GM19240 (cell line): ENCODE results near the gene ARHGAP25.

Experiments used
- DNase-seq: peaks from one replicate; pipeline ENCODE4 v3.0.0; 2011; ENCODE audit warnings: low spot score; ENCODE audit not compliant: insufficient read length

Gene ARHGAP25

DNA sequence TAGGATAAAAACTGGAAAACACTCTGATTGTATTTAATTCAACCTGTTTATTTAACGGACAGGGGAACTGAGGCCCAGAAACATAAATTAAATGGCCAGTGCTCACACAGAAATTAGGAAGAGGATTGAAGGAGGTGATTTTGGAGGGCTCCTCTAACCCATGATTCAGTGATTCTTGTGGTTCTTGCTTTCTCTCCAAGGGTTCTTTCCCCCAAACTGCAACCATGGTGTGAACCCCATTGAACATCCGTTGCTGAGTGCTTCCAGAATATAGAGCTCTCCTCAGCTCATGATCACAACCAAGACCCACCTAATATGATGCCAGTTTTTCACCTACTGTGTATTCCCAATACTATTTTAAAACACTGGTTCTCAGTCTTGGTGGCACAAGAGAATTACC is 95.1 kb downstream of the ARHGAP25 start:
- DNase-seq = no peak

DNA sequence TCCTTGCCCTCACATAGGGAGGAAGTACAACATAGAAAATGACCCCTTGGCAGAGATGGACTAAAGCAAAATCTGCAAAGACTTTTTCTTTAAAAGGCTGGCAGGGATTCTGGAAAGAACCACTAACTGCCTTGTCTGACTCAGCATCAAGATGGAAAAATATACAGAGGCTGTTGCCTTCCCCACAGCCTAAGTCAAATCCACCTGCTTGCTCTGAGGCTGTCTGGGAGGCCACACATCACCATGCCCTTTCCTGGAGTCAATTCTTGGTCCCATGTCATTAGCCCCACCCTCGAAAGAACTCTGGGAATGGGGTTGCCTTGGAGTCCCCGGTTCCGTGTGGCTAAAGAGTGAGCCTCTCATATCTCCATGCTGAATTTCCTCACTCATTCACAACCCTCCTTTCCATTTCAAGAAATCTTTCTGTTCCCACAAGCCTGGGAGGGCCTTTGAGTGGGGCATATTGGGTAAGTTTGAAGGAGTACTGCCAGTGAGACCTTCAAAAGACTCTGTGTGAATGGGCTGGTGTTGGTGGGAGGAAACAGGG is 97.1 kb downstream of the ARHGAP25 start:
- DNase-seq = no peak

GRCh38 chr2:68832233-68832869 is 97.7 kb downstream of the ARHGAP25 start:
- no peak for DNase-seq

DNA sequence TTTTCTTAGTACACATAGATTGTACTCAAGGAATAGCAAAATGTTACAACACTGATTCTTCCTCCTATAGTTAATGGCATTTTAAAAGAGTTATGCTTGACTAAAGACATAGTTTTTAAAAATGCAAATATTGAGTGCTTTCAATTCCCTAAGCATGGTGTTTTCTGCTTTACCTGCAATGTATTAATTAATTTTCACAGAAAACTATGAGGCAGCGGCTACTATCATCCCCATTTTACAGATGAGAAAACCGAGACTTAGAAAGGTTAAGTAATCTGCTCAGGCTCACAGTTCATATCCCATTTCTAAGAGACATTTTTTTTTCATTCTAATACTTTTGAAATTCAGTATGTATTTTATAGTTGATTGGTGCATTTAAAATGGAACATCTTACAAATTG is 98.6 kb downstream of the ARHGAP25 start:
- no peak for DNase-seq

- DNase-seq = no peak
These were observed 100.2 kb downstream of the ARHGAP25 start for GRCh38 chr2:68834737-68835376.

DNA sequence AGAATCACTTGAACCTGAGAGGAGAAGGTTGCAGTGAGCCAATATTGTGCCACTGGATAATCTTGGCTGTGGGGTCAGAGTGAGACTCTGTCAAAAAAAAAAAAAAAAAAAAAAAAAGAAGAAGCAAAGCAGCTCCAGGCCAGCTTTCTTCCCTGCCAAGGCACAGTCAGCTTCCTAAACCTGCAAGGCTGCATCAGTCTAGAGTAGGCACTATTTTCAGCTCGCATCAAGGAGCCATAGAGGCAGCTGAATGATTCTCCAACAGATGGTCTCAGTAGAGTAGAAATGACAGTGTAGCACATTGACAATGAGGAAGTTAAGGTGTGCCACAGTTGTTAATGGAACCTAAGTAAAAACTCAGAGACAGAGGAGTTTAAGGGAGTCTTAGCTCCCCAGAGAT is 101.0 kb downstream of the ARHGAP25 start:
- no peak for DNase-seq

- no peak for DNase-seq
These were observed 102.7 kb downstream of the ARHGAP25 start for GRCh38 chr2:68837164-68837860.

DNA sequence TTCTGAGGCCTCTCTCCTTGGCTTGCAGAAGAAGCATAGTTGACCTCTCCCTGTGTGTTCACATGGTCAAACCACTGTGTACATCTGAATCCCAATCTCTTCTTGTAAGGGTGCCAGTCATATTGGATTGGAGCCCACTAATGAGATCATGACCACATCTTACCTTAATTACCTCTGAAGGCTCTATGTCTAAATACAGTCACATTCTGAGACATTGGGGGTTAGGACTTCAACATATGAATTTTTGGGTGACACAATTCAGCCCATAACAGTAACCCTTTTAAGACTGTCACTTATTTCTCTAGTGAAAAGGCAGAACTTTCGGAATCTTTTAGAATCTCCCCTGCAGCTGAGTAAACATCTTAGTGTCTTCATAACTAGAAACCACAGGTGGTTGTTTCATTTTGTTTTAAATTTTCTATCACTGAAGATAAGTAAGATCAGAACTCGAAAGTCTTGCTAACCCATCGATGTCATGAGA is 103.3 kb downstream of the ARHGAP25 start:
- no peak for DNase-seq

- DNase-seq = no peak
These were observed 104.0 kb downstream of the ARHGAP25 start for GRCh38 chr2:68838641-68839040.

DNA sequence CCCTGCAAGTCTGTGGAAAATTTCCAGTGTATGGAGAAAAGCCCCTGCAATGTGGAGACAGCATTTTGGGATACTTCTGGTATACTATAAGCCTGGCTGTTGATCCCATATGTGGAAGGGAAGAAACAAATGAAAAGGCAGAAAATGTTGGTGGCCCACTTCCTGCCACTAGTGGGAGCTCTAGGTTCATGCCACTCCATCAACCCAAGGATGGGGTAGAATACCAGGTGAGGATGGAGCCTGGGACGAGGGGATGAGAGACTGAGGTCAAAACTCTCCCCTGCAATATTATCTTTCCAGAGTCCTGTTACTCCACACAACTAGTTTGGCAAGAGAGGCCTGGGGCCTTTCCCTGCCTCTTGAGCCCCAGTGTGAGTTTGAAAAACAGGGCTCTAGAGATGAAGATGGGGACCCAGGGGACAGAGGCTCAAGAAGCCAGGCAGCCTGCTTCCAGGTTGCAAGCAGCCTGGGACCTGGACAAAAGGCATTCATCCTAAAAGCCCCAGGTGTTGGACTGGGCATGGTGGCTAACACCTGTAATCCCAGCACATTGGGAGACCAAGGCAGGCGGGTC is 104.7 kb downstream of the ARHGAP25 start:
- DNase-seq = no peak

GRCh38 chr2:68845043-68845442 is 110.4 kb downstream of the ARHGAP25 start:
- no peak for DNase-seq

GRCh38 chr2:68846091-68846490 is 111.5 kb downstream of the ARHGAP25 start:
- no peak for DNase-seq

- no peak for DNase-seq
These were observed 113.1 kb downstream of the ARHGAP25 start for GRCh38 chr2:68847751-68848150.

DNA sequence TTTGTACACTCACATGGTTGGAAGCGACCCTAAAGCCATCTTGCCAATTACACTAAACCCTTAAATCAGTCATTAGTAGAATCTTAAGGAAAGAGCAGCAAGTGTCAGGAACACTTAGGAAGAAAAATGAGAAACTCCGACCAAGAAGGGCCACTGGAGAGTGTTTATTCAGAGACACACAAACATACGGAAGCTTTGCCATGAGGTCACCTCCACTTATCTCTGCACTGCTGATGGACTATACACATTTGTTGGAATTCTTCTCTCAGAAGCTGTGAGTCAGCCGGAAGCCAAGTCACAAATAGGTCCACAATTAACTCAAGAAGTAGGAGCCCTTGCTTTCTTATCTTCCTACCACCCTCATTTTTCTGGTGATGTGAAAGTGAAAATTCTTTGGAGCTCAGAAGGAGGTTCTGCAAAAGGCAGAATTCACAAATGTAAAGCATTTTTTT is 115.0 kb downstream of the ARHGAP25 start:
- DNase-seq = no peak

DNA sequence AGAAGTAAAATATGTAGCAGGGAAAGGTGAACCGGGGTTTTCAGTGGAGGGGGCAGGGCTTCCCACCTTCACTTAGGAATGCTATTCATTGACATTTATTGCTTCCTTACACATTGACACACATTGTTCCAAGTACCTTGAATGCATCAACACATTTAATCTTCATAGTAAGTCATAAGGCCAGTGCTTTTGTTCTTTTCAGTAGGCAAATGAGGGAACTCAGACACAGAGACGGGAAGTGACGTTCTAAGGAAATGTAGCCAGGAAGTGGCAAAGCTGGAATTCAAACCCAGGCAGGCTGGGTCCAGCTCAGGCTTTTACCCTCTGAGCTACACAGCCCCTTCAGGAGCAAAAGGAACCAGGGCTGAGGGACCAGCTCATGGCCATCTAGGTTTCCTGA is 115.9 kb downstream of the ARHGAP25 start:
- DNase-seq = no peak

DNA sequence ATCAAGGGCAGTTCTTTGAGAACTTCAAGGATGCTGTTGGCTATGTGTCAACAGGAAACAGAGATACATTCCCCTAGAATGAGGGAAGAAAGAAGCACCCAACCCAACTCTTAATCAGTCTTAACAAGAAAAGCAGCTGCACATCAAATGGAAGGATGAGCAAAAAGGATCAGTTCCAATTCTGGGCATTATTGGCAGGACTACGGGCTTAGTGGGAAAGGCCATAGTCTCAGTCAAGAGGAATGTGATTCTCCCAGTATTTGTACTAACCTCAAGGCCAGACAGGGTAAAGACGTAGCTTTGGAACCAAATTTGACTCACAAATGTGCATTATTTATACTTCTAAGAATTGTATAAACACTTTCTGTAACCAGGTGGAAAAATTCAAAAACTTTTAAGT is 118.4 kb downstream of the ARHGAP25 start:
- no peak for DNase-seq

DNA sequence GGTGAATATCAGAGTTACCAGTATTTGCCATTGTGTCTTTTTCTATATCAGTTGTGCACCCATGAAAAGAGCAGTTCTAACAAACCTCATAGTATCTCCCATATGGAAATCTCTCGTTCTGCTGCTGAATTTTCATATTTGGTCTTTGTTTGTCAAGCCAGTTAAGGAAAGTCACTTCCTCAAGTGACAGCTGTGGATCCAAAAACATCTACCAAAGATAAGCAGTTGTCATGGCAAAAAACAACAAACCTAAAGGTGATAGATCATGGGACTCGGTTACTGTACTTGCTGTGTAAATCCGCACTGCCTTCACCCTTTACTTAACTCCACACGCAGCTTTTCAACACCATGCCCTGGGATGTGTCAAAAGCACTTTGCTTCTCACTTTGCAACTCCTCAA is 119.3 kb downstream of the ARHGAP25 start:
- DNase-seq = no peak

- no peak for DNase-seq
These were observed 119.9 kb downstream of the ARHGAP25 start for GRCh38 chr2:68854476-68854875.

DNA sequence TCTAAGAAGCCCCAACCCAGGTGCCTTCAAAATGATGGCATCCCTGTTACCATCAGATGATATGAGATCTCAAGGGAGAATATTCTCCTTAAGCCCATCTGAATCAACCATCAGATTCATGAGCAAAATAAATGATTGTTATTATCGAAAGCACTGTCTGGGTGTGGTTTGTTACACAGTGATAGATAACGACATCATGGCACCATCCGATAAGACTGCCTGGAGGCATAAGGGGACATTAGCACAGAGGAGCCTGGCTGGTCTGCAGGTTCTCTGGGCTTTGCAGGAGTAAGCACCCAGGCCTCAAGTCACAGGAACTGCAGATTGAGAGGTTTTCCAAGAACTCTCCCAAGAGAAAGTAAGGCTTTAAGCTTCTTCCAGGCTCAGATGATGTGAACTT is 120.9 kb downstream of the ARHGAP25 start:
- no peak for DNase-seq

GRCh38 chr2:68857202-68857845 is 122.7 kb downstream of the ARHGAP25 start:
- no peak for DNase-seq

- no peak for DNase-seq
These were observed 123.3 kb downstream of the ARHGAP25 start for GRCh38 chr2:68857855-68858456.
